Measurements from ENCODE around the gene SYTL5.
"Not testable (repeated sequence)": the region's sequence is repeated elsewhere in the genome, so short reads cannot be mapped to it uniquely, and the experiment has no call there.

The SYTL5 gene
- total RNA-seq = 0 to 0.22 reads per million in 2 donors

- no peak for DNase-seq
Observed at GRCh38 chrX:38006291-38006690, at the start of gene SYTL5. Gene SYTL5 (plus strand): TSS chrX:38006553. CDS start chrX:38033890, 27,337 bp downstream.

DNA sequence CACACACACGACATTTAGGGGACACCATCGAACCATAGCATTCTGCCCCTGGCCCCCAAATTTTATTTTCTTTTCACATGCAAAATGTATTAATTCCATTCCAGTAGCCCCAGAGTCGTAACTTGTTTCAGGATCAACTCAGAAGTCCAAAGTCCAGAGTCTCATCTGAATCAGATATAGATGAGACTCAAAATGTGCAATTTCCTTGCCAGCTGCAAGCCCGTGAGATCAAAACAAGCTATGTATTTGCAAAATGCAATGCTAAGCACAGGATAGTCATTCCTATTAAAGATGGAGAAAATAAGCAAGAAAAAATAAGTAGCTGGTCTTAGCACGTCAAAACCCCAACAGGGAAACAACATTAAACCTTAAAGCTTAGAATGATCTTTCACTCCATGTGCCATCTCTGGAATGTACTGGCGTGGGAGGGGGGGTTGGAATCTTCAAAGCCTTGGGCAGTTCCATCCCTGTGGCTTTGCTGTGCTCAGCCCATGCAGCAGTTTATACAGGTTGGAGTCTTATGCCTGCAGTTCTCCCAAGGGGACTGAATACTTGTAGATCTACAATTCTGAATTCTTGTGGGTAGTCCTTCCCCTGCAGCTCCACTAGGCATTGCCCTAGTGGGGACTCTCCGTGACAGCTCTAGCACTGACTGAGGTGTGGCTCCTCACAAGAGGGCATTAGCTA is 47.7 kb upstream of the SYTL5 start:
- DNase-seq = no peak

DNA sequence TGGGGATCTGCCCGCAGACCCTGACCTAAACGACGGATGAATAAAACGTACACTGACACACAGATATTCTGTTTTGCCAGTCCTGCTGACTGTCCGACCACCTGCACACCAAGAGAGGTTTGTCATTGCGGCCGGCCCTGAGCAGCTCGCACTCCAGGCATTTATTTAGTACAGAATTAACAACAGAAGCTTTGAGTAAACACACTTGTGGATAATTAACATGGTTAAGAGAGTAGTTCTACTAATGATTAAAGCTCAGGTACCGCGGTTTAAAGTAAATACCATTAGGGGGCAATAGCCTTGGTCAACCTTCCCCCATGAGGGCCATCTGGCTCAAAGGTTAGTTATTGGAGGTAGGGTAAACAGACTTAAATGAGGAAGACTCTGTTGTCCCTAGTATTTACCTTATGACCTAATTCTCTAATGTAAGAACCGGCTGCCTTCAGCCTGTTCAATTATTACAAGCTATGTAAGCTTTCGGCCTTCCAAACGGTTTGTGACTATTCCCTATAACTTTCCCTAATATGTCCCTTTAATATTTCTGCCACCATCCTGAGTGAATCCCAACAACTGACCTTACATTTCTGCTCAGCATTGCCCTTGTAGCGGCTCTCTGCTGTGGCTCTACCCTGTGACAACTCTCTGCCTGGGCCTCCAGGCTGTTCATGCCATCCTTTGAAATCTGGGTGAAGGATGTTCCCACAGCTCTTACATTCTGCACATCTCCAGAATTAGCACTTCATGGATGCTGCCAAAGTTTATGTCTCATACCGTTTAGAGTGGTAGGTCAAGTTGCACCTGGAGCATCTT is 46.9 kb upstream of the SYTL5 start:
- DNase-seq = no peak

DNA sequence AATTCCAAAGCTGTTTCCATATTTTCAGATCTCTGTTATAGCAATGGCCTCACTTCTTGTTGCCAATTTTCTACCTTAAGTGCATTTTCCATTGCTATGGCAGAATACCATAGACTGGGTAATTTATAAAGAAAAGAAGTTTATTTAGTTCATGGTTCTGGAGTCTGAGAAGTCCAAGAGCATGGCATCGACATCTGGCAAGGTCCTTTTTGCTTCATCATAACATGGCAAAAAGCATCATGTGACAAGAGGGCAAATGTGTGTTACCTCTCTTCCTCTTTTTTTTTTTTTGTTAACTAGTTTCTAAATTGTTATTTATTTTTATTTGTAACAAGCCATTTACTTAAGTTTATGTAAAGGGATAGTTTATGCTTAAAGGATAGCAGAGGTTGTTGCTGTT is 45.2 kb upstream of the SYTL5 start:
- DNase-seq = no peak

- no peak for DNase-seq
Observed at GRCh38 chrX:37967714-37968113, 38.6 kb upstream of the SYTL5 start.

DNA sequence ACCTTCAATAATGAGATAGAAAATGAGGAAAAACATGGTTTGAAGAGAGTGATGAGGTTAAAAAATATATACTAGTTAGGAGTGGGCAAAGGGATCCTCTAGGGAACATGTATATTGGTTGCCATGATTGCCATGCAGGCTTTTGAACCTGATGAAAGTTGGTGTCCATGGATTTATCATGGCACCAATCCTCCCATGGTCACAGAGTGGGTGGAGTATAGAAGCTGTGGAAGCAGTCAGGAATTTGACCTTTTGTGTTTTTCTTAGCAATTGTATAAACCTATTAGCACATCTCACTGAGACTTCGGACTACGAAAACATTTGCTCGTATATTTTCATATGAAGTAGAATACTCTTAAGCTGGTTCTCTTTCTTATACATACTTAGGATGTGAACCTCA is 30.9 kb upstream of the SYTL5 start:
- no peak for DNase-seq

- DNase-seq = no peak
Observed at GRCh38 chrX:37976153-37976552, 30.2 kb upstream of the SYTL5 start.

- DNase-seq = no peak
Observed at GRCh38 chrX:37984880-37985279, 21.5 kb upstream of the SYTL5 start.

DNA sequence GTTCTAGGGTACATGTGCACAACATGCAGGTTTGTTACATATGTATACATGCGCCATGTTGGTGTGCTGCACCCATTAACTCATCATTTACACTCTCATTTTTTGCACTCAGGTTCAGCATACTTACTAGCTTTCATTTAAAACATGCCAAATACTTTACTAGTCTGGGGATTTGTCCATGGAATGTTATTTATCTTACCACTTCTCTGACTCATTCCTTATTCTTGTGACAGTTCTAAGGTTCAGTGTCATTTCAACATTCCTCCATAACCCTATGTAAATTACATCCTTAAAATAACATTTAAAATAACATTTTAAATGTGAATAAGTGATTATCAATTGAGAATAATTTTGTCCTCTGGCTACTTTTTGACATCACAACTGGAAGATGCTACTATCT is 19.5 kb upstream of the SYTL5 start:
- no peak for DNase-seq

DNA sequence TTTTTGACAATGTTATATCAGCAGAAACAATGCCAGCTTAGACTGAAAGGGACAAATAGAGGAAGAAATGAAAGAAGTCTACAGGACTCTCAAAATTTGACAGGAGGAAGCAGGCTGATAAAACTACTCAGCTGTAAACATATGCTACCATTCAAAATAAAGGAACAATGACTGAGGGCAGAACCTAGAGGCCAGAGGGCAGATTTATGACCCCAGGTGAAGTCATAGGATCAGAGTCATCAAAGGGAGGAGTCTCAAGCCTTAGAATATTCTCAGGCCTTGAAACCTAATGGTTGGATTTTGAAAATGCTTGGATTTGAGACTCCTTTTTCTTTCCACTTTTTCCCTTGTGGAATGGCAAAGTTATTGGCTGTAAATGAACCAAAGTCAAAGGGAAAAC is 17.0 kb upstream of the SYTL5 start:
- DNase-seq = no peak

DNA sequence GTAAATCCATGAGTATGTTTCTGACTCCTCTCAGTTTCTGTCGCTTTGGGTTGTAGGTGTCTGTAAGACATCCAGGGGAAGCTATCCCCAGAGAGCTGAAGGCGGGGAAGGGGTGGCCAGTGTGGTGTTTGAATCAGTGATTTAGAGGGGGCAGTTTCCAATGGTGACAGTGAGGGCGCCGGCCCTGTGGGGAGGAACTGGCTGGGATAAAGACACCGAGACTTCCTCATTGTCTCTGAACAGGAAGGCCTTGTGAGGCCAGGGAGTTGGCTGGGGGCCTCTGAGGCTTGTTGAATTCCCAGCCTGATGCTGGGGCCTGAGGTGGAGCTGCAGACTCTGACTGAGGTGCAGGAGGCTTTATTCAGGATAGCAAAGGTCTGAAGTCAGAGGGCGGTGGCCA is 15.1 kb upstream of the SYTL5 start:
- not testable (repeated sequence) for DNase-seq

GRCh38 chrX:37993176-37993575 is 13.2 kb upstream of the SYTL5 start:
- no peak for DNase-seq

- DNase-seq = no peak
Observed at GRCh38 chrX:37993837-37994619, 12.3 kb upstream of the SYTL5 start.

DNA sequence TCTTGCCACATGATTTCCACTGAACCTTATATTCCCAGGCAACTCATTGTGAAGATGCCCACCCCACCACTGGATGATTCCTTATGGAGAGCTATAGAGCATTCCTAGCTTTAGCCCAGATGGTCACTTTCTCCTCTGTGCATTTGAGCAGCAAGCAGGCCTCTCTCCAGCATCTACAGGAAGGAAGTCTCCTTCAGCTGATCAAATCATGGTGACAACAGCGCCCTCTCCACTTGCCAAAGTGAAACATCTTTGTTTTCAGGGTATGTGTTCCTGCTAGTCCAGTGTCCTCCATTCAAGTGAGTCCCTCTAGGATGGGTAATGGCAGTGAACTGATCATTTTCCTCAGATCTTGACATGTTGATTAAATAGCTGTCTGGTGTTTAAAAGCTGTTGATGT is 10.9 kb upstream of the SYTL5 start:
- DNase-seq = no peak

DNA sequence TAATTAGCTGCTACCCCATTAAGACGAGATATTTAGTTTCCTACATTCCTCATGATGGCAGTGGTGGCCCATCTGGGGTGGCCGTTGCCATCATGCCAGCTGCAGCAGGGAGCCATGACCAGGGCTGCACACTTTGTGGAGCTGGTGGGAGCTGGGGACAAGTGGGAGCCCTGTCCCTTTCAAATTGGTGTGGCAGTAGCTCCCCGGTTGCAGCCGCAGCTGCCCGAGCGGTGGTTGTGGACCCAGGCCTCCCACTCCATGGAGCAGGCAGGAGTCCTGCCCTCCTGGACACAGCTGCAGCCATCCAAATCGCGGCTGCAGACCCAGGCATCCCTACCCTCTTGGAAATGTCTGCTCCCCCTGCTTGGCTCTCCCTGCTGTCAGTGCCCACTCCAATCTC is 9.3 kb upstream of the SYTL5 start:
- no peak for DNase-seq

DNA sequence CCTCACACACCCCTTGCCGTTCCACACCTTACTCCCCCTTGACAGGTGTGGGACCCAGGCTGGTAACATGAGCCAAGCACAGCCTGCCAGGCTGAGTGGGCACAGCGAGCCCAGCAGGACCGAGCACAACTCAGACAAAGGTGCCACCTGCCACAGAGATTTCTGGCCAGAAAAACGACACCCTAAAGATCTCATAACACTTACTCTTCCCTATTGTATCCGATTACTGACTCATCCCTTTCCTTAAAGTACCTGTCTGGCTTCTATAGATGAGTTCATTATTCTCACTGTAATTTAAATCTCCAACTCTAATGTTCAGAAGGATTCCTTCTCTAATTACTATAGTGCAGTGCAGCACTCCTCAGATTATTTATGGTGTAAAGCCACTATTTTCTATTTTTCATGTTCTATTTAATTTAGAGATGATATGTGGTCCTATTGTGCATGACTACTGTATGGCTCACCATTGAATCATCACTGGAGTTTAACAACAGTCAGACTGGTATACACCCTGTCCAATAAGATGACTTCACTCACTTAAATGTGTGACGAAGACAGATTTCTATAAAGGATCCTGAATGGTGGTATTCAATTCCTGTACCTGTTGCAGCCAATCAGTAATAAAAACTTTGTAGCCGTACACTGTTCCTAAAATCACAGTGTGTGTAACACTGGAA is 7.6 kb upstream of the SYTL5 start:
- no peak for DNase-seq

- DNase-seq = no peak
Observed at GRCh38 chrX:38000706-38001105, 5.6 kb upstream of the SYTL5 start.

- no peak for DNase-seq
Observed at GRCh38 chrX:38004046-38004445, 2.3 kb upstream of the SYTL5 start.

DNA sequence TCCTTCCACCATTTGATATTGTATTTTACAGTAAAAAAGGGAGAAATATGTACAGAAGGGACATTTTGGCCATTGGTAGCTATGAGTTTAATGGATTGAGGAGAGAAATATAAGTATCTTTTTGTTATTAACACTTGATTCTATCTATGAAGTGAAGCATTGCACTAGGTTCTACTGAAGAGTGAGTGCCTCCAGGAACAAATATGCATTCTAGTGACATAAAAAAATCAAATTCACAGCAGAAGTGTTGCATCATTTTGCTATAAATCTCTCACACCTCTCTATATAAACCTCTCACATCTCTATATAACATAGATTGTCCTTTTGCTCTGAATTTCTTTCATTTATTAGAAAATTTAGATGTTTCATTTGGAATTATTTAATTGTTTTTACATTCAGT is 425 bp downstream of the SYTL5 start:
- DNase-seq = no peak

GRCh38 chrX:38008658-38009057 is 2.3 kb downstream of the SYTL5 start:
- no peak for DNase-seq

DNA sequence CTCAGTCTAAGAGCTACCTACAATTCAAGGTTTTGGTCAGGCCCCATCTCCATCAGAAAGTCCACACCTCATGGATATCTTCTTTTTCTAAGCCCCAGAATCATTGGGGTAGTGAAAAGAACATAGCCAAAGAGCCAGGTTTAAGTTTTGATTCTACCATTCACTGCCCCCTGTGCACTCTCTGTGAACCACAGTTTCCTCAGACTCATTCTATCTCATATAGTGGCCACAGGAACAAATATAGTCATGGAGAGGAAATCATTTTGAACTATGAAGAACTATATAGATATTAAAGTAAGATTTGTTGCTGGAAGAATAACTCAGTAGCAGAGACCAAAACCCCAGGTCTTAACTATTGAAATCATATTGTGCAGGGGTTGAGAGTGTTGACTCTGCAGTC is 3.3 kb downstream of the SYTL5 start:
- DNase-seq = no peak

DNA sequence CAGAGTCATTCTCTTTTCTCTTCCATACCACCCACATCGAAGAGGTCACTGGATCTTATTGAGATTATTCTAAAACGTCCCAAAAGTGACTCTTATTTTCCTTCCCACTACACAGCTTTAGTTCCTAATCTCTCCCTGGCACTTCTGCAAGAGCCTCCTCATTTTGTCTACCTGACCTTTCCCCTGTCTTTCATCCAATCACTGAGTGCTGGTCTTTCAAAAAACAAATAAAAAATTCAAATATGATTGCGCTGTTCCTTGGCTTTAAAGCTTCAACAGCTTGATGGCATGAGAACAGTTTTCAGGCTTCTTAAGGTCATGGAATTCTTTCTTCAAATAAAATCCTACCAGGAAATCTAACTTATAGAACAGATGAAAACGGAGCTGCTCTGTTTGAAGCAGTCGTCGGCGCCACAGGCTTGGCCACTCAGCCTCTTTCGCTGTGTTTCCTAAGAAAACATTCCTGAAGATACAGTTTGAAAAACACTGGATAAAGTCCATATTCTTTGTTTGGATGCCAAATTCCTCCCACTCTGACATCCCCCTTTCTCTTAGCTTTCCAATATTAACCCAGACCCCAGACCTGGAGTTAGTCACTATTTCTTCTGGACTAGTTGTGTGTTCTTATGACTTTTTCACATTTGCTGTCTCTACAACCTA is 12.5 kb downstream of the SYTL5 start:
- no peak for DNase-seq

- no peak for DNase-seq
Observed at GRCh38 chrX:38028300-38028699, 21.9 kb downstream of the SYTL5 start.
